NCI-H345 (cell line): ENCODE data around the gene TMC3.

Experiments used
- DNase-seq: peaks from one replicate; lab custom pipeline; 2025; lab: John Stamatoyannopoulos, UW

Gene TMC3

DNA sequence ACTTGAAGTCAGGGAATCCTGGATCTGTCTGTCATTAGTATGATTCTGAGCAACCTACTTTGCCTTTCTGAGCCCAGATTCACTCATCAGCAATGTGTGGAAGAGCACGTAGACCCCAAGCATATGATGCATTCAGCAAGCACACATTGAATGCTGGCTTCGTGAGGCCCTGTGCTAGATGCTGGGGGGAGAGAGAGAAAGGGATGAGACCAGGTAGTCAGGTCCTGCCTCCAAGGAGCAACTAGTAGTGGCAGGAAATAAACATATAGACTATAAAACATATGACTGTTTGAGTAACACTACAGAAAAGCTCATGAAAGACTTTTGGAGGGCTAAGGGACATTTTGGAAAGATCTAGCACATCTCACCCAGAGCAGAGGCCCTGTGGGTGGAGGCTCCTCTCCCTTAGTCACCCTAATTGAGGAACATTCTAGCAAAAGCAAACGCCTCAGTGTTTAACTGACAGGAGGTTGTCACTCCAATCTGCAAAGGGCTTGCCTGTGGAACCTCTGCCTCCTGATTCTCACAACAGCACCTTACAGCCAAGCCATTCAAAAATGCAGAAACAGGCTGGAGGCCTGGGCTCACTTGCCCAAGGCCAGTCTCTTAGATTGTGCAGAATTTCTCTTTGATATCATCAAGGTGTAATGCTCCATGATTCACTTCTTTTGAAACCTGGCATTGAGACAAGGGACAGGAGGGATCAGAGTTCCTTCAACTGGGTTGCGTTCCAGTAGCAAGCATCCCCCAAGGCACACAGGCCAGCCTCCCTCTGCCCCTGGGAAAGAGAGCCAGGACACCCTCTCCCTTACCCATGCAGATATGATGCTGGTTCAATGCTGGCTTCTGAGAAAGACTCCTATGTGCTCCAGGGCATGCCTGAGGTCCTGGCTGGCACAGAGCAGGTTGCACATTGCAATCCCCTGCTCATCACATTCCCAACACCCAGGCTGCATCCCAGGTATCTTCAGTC lies 76.1 kb downstream of the TMC3 start:
- no peak for DNase-seq

DNA sequence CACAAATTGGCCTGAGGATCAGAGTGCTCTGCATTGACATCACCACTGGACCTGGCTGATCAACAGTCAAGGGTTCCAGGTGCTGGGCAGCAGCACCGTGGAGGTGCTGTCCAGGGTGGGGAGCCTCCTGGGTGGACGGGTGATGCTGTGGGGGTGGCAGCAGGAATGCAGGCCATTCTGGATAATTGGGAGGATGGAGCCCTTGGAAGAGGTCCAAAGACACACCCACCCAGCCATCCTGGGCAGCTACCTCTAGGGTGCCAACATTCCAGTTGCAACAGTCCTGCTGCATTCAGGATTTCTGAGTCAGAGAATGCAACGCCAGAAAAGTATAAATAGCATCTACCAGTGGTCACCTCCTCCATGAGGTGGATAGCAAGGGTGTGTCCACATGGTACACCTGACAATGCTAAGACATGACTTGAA lies 76.9 kb downstream of the TMC3 start:
- no peak for DNase-seq

DNA sequence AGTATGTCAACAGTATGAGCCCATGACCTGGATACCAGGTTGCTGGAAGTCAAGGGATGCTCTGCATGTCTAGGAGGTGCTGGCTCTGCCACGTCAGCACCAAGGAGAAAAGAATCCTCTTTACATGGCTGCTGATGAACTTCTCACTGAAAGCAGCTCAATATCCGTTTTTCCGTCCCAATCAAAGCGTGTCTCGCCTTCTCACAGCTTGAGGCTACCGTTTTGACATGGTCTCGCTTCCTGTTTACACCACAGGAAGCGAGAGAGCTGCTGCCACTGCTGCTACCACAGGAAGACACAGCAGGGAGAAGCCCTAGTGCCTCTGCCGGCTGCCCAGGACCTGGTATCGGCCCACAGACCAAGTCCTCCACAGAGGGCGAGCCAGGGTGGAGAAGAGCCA lies 77.3 kb downstream of the TMC3 start:
- peak; percentile 15 for DNase-seq

DNA sequence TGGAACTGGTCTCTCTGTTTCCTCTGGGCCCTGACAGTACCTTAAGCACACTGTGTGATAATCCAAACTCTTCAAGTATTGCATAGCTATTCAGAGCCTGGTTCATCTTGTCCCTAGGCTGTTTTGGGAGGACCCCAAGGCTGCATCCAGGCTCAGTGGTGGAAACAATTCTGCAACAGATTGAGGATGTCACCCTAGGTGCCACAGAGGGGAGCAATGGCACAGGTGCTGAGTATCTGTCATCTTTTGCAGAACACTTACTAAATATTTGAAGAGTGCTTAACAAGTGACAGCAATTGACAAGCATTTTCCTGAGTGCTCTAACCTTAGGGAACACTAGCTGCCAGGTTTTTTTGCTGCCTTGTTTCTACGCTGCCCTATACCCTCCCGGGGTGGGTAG lies 77.8 kb downstream of the TMC3 start:
- peak; percentile 24 for DNase-seq

DNA sequence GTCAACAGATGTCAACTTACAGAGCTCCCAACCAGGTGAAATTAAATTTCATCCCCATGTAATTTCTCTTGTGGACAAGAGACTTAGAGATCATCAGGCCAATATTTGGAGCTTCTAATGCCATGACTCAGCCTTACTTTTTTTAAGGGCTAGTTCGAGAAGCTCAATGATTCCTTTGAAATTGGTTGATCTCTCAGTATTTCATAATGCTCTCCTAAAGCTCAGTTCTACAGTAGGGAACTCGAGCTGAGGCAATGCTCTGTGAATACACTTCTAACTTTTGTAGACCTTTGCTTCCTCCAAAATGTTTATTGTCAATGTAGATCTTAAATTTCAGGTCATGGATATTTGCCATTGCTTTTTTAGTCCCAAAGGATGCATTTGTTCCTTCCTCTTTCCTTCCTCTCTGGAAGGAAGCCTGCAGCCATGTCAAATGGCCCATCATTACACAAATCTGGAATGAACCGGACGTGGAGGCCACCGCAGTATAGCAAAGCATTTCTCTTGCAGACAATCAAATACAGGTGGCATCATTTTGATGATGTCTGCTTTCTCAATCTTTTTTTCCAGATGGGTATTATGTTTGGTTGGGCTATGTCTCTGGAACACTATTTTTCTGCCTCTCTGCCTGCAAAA lies 78.4 kb downstream of the TMC3 start:
- no peak for DNase-seq

DNA sequence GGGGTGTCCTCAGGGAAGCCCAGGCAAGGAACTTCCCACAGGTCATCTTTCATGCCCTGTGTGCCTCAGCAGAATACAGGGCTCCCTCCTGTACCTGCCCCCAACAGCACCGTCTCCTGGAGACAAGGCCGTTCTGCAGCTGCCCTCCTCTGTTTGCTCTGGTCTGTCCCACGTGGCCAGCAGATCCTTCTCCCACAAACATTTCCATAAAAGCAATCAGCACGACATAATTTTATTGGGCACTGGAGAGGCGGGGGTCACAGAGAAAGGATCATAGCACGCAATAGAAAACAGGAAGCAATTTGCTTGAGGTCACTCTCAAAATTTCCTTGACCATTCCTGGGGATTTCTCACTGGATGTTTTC lies 79.5 kb downstream of the TMC3 start:
- no peak for DNase-seq

DNA sequence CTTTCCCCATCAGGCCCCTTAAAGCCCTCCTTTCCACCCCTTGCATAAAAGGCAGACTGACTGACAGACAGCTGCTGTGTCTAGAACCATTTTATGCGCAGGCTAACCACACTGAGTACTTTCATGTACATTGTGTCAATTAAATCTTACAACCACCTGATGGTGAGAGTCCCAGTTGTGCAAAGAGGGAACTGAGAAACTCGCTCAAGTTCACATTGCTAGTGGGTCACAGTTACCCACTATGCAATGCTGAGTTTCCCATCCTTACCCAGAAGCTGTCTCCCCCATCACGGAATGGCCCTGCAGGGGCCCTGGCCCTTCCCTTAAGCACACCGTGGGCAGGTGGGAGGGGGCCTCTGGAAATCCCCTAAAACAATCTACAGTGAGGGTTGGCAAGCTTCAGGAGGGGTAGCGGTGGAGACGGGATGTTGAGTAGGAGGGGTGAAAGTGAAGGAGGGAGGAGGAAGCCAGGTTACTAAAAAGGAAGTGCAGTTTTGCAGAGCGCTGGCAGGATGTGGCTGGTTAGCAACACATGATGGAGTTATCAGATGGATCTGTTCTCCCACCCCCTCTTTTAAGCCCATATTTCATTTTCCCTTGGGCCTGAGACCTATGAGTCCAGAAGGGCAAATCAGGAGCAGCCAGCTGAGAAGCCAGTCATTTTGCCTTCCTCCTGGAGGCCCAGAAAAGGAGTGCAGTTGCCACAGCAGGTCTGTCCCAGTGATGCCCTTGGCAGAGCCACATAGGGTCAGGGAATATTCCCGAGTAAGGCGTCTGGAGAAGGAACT lies 80.1 kb downstream of the TMC3 start:
- DNase-seq, result no peak

DNA sequence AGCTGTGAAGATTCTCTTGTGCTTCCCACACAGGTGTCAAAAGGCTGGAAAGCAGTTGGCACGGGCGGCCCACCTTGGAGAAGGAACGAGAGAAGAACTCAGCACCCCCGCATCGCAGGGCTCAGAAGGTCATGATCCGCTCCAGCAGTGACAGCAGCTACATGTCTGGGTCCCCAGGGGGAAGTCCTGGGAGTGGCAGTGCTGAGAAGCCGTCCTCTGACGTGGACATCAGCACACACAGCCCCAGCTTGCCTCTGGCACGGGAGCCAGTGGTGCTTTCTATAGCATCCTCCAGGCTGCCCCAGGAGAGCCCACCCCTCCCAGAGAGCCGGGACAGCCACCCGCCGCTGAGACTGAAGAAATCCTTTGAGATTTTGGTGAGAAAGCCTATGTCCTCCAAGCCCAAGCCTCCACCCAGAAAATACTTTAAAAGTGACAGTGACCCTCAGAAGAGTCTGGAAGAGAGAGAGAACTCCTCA lies 81.5 kb downstream of the TMC3 start:
- DNase-seq, result no peak

DNA sequence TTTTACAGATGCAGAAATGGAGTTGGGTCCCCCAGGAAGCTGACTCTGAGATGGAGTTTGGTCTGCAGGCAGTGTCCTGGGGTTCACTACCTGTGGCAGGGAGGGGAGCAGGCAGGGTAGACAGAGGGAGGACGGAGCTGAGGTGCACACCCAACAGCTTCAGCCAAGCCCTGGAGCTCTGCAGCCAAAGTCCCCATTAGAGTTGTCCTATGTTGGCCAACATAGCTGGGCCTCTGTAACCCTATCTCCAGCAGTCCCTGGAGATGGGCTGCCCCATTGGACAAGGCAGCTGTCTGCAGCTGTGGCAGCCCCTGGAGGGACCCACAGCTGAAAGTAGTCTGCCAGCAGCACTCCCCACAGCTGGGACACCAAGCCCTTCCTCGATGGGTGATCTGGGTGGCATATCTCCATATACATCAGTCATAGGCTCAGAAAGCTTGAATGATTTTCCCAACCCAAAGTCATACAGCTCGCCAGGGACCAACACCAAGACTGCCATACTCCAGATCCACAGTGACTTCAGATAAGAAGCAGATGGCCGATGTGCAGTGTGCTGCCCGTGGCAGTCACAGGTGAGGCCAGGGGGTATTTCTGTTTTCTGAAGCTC lies 82.0 kb downstream of the TMC3 start:
- no peak for DNase-seq

DNA sequence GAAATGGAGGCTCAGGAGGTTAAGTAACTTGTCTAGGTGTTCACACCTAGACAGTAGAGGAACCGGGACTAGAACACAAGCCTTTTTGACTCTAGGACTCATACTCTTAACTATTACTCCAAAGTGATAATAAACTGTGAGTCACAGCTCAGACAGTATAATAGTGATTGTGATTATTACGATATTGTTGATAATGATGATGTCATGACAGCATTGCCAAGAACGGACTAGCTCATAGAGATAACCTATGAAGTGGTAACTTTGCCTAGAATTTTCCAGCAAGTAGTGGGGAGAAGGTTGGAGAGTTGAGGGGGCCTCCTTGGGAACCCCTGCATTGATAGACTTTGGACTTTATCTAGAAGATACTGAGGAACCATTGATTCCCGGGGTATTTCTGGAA lies 84.1 kb downstream of the TMC3 start:
- DNase-seq, result no peak

DNA sequence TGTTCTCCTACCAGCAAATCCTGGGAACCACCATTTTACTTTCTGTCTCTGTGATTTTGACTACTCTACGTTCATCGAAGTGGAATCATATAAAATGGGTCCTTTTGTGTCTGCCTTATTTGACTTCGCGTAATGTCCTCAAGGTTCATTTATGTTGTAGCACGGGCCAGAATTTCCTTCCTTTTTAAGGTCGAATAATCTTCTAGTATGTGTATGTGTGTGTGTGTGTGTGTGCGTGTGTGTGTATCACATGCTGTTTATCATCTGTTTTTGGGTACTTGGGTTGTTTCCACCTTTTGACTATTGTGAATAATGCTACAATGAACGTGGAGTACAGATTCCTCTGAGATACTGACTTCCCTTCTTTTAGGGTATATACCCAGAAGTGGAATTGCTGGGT lies 85.4 kb downstream of the TMC3 start:
- no peak for DNase-seq

DNA sequence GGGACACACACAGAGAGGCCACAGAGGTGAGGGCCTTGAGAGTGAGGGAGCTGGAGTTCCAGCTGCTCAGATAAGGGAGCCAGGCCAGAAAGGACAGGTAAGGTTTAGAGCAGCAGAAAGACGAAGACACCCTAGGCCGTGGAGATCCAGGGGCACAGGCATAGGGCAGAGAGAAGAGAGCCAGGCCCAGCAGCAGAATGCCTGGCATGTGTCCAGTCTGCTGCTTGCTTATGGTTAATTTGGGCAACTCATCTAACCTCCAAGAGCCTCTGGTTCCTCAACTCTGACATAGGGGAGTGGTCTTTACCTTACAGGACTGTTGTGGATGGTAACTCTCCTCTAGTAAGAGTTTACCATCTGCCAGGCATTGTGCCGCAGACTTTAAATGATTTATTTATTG lies 86.0 kb downstream of the TMC3 start:
- DNase-seq, result no peak

DNA sequence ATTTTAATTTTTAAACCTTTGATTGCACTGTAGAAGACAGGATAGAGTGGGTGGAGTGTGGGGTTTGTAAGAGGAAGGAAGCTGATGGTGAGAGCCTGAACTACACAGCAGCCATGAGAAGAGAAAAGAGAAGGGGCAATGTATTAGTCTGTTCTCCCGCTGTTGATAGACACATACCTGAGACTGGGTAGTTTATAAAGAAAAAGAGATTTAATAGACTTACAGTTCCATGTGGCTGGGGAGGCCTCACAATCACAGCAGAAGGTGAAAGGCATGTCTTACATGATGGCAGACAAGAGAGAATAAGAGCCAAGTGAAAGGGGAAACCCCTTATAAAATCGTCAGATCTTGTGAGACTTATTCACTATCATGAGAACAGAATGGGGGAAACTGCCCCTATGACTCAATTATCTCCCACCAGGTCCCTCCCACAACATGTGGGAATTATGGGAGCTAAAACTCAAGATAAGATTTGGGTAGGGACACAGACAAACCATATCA lies 87.3 kb downstream of the TMC3 start:
- DNase-seq, result no peak

DNA sequence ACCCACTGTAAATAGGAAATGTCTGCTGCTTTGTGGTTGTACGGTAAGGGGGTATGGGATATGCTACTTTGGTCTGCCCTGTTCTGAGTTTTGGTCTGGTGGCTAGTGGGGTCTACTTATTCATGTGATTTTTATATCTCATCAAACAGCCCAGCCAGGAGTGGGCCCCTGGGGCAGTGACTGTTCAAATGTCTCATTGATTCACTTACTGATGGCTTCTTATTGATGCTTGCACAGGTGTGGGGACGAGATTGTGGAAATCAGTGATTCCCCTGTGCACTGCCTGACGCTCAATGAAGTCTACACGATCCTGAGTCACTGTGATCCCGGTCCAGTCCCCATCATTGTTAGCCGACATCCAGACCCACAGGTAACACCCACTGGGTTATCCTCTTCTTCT lies 88.6 kb downstream of the TMC3 start:
- no peak for DNase-seq

DNA sequence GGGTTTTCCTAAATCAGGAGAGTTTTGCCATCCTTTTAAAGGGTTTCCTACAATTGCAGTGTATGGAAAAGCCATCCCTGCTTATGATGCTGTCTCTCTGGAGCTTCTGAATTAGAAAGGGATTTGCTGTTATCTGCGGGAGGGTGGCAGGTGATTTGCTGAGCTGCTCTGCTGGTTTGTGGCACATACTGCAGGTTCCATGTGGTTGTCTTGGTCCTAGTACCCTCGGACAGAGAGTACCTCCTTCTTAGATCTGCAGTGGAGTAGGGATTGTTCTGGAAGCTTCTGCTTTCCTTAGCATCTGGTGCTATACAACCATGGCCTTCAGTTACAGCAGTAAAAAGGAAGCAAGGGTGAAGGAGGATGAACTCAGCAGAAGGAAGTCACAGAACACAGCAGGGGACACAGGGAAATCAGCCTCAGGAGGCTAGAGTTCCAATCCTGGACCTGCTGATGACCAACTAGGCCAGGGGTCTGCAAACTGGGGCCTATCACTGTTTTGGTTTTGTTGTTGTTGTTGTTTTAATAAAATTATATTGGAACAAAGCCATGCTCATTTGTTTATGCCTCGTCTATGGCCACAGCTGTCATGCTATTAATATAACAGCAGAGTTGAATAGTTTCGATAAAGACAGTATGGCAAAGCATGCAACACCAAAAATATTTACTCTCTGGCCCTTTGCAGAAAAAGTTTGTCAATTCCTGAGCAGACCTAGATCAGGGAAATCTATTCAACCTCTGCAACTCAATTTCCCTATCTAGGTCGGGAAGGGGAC lies 89.6 kb downstream of the TMC3 start:
- no peak for DNase-seq

DNA sequence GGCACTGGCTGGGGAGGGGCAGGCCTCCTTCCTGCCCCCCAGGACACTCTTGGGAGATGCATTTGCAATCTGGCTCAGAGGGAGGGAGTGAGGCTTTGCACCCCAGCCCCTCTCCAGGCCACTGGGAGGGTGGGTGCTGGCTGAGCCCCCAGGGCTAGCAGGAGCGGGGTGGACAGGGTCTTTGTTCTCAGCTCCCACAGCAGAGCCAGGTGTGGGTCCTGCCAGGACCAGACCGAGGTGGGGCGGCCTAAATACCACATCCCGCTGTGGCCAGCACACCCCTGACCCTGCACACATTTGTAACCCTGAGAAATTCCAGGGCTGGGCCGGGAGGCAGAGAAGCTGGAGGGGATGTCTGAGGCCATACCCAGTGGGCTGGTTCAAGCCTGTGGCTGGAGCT lies 91.1 kb downstream of the TMC3 start:
- no peak for DNase-seq

DNA sequence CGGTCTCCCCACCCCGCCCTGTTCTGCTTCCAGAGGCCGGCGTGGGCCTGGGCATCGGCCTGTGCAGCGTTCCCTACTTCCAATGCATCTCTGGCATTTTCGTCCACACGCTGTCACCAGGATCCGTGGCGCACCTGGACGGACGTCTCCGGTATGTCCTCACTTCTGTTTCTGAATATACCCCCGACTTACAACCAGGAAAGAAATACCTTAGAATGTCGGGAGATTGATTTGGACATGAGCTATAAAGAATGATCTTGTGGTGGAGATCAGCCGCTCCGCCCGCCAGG lies 91.5 kb downstream of the TMC3 start:
- no peak for DNase-seq

DNA sequence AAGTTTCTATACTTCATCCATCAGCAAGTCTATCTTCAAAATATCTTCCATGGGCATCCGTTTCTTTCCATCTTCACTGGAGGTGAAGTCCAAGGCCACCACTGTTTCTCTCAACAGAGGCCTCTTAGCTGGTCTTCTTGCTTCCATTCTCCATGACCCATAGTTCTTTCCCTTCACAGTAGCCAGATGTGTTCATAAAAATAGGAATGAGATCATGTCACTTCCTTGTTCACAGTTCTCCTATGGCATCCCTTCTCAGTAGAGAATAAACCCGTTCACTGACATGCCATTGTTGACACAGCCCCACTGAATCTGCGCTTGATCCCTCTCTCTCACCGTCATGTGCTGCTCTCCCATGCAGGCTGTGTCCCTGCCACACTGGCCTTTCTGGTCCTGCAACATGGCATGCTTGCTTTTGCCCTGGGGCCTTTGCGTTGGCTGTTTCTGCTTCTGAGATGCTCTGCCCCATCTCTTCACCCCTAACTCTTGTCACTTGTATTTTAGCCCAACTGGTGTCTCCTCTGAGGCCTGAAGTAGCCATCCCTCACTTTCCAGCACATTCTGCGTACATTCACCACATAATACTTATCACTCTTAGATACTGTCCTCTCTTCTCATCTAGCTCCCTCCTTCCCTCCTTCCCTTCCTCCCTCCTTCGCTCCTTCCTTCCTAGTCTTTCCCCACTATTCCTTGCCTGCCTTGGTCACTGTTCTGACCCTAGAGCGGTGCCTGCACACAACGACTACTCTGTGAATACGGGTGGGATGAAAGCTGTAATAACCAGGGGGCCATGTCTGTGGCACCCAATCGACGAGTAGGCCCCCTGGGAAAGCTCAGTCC lies 92.0 kb downstream of the TMC3 start:
- DNase-seq, result no peak

DNA sequence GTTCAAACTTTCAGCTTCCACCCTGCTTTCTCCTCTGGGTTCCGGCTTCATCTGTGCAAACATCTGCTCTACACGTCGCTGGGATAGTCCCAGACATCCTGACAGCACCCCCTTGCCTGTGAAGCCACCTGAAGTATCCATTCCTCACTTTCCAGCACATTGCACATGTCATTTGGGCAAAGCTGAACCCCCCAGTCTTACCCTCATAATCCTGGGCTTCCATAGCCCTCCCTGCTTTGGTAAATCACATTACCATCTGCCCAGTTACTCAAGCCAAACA lies 92.6 kb downstream of the TMC3 start:
- DNase-seq, result no peak
